ENCODE results near the gene LSM4.

LSM4 gene

GRCh38 chr19:18304208-18304457 lies 18.7 kb downstream of the LSM4 start:
- Histone ChIP-seq H3K27me3 (ENCODE audit: low read length) (no peaks in the 10 kb centered on the region), H3K4me2 (ENCODE audit: low read depth, low read length, poor library complexity, severe bottlenecking) (peak overlapping the region; percentile 44), H3K27ac (ENCODE audit: low read depth, low read length) (peak overlapping the region; percentile 78), H3K9me3 (ENCODE audit: insufficient read depth, low read length) (no peaks in the 10 kb centered on the region), H3K4me3 (ENCODE audit: insufficient read depth, low read length, poor library complexity, severe bottlenecking) (no peak overlapping the region), H4K20me1 (ENCODE audit: low read depth, low read length) (no peaks in the 10 kb centered on the region), H3K9me2 (replicated peaks; ENCODE audit: insufficient read depth, low read length) (no peaks in the 10 kb centered on the region), H3K79me2 (ENCODE audit: insufficient read depth, low read length) (no peaks in the 10 kb centered on the region), H3K9ac (ENCODE audit: low read length) (peak overlapping the region; percentile 52), H3F3A (ENCODE audit: insufficient read depth) (peaks cover 13% of the 10 kb centered on the region; the same call in 1 of the 2 replicates), H3K36me3 (ENCODE audit: low read length) (no peaks in the 10 kb centered on the region), H2AFZ (ENCODE audit: low read depth, low read length, severe bottlenecking) (no peak overlapping the region)
- no peak for TF ChIP-seq EZH2phosphoT487 (conservative IDR thresholded peaks at IDR 0.05; ENCODE audit: low read length)
- no peak for TF ChIP-seq CTCF (IDR thresholded peaks at IDR 0.05; ENCODE audit: insufficient read depth, low read length, poor library complexity, severe bottlenecking)

DNA sequence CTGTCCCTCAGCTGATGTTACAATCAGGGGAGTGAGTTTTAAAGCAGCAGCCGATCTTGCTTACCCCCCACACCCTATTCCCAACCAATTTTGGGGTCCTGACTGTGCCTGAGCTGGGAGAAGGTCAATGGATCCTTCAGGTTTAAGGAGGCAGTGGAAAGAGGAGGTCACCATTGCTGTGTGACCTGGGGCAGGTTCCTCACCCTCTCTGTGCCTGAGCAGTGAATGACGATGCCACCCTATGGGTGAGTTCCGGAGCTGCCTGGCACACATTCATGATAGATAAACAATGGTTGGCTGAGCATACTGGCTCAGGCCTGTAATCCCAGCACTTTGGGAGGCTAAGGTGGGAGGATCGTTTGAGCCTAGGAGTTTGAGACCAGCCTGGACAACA lies 21.2 kb downstream of the LSM4 start:
- Histone ChIP-seq H2AFZ (ENCODE audit: low read depth, low read length, severe bottlenecking) (no peak overlapping the region), H3K9ac (ENCODE audit: low read length) (no peak overlapping the region), H3K9me3 (ENCODE audit: insufficient read depth, low read length) (no peaks in the 10 kb centered on the region), H3K27me3 (ENCODE audit: low read length) (no peaks in the 10 kb centered on the region), H3K36me3 (ENCODE audit: low read length) (no peaks in the 10 kb centered on the region), H3K9me2 (replicated peaks; ENCODE audit: insufficient read depth, low read length) (no peaks in the 10 kb centered on the region), H3K79me2 (ENCODE audit: insufficient read depth, low read length) (no peaks in the 10 kb centered on the region), H3K4me3 (ENCODE audit: insufficient read depth, low read length, poor library complexity, severe bottlenecking) (no peak overlapping the region), H3F3A (ENCODE audit: insufficient read depth) (peaks cover 9% of the 10 kb centered on the region; the same call in 1 of the 2 replicates), H3K4me2 (ENCODE audit: low read depth, low read length, poor library complexity, severe bottlenecking) (no peak overlapping the region), H3K27ac (ENCODE audit: low read depth, low read length) (no peak overlapping the region), H4K20me1 (ENCODE audit: low read depth, low read length) (no peaks in the 10 kb centered on the region)
- TF ChIP-seq EZH2phosphoT487 (conservative IDR thresholded peaks at IDR 0.05; ENCODE audit: low read length) (no peak), CTCF (IDR thresholded peaks at IDR 0.05; ENCODE audit: insufficient read depth, low read length, poor library complexity, severe bottlenecking) (no peak)

GRCh38 chr19:18300930-18301717 lies 21.8 kb downstream of the LSM4 start:
- Histone ChIP-seq H3K27me3 (ENCODE audit: low read length) (no peaks in the 10 kb centered on the region), H3K9ac (ENCODE audit: low read length) (no peak overlapping the region), H3K4me3 (ENCODE audit: insufficient read depth, low read length, poor library complexity, severe bottlenecking) (no peak overlapping the region), H3K4me2 (ENCODE audit: low read depth, low read length, poor library complexity, severe bottlenecking) (no peak overlapping the region), H3K9me3 (ENCODE audit: insufficient read depth, low read length) (no peaks in the 10 kb centered on the region), H3K27ac (ENCODE audit: low read depth, low read length) (no peak overlapping the region), H3K36me3 (ENCODE audit: low read length) (no peaks in the 10 kb centered on the region), H3K79me2 (ENCODE audit: insufficient read depth, low read length) (no peaks in the 10 kb centered on the region), H2AFZ (ENCODE audit: low read depth, low read length, severe bottlenecking) (no peak overlapping the region), H3F3A (ENCODE audit: insufficient read depth) (0 out of 2 replicates have a peak, but pooled peaks cover 7% of the 10 kb centered on the region), H4K20me1 (ENCODE audit: low read depth, low read length) (no peaks in the 10 kb centered on the region), H3K9me2 (replicated peaks; ENCODE audit: insufficient read depth, low read length) (no peaks in the 10 kb centered on the region)
- TF ChIP-seq EZH2phosphoT487 (conservative IDR thresholded peaks at IDR 0.05; ENCODE audit: low read length) (no peak), CTCF (IDR thresholded peaks at IDR 0.05; ENCODE audit: insufficient read depth, low read length, poor library complexity, severe bottlenecking) (no peak)
